ENCODE results near the gene KCNK10.

Gene KCNK10

GRCh38 chr14:88323086-88323522 is at the start of gene KCNK10:
Gene KCNK10 (minus strand): TSS chr14:88323269. CDS start chr14:88322798, 471 bp downstream.
- no peaks in the 10 kb centered on the region for H3K4me1 ChIP-seq (ENCODE audit: control insufficient read depth, low read depth, low read length)
- peak within 1 kb of the TSS; percentile 70 for H3K4me3 ChIP-seq (ENCODE audit: low read length)
- no peaks in the 10 kb centered on the region for H3K36me3 ChIP-seq (ENCODE audit: control insufficient read depth, low read depth, low read length)
- H3K27ac ChIP-seq (ENCODE audit: low read length), result no peak within 1 kb of the TSS
- peaks cover 89% of the 10 kb centered on the region for H3K27me3 ChIP-seq (ENCODE audit: control insufficient read depth, insufficient read depth, low read length)
- no peaks in the 10 kb centered on the region for H3K9me3 ChIP-seq (ENCODE audit: control insufficient read depth, low read depth, low read length)
- H3K9ac ChIP-seq (ENCODE audit: low read length), result no peak within 1 kb of the TSS

DNA sequence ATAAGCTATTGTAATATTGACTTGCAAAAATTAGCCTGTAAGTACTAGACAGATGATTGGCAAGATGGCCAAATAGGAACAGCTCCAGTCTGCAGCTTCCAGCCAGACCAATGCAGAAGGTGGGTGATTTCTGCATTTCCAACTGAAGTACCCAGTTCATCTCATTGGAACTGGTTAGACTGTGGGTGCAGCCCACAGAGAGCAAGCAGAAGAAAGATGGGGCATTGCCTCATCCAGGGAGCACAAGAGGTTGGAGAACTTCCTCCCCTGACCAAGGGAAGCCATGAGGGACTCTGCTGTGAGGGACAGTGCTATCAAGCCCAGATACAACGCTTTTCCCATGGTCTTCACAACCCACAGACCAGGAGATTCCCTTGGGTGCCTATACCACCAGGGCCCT is 46.4 kb upstream of the KCNK10 start:
- Histone ChIP-seq H3K4me1 (ENCODE audit: control insufficient read depth, low read depth, low read length) (peaks cover 15% of the 10 kb centered on the region), H3K4me3 (ENCODE audit: low read length) (no peak overlapping the region), H3K9me3 (ENCODE audit: control insufficient read depth, low read depth, low read length) (peaks cover 4% of the 10 kb centered on the region), H3K36me3 (ENCODE audit: control insufficient read depth, low read depth, low read length) (no peaks in the 10 kb centered on the region), H3K27ac (ENCODE audit: low read length) (no peak overlapping the region), H3K27me3 (ENCODE audit: control insufficient read depth, insufficient read depth, low read length) (no peaks in the 10 kb centered on the region), H3K9ac (ENCODE audit: low read length) (no peak overlapping the region)

- no peak overlapping the region for H3K9ac ChIP-seq (ENCODE audit: low read length)
- peak overlapping the region; percentile 79 for H3K27ac ChIP-seq (ENCODE audit: low read length)
- peak overlapping the region; percentile 29 for H3K4me3 ChIP-seq (ENCODE audit: low read length)
- H3K27me3 ChIP-seq (ENCODE audit: control insufficient read depth, insufficient read depth, low read length), result no peaks in the 10 kb centered on the region
- no peaks in the 10 kb centered on the region for H3K36me3 ChIP-seq (ENCODE audit: control insufficient read depth, low read depth, low read length)
- peaks cover 4% of the 10 kb centered on the region for H3K9me3 ChIP-seq (ENCODE audit: control insufficient read depth, low read depth, low read length)
- H3K4me1 ChIP-seq (ENCODE audit: control insufficient read depth, low read depth, low read length), result peaks cover 39% of the 10 kb centered on the region
Measured at GRCh38 chr14:88364710-88365413, 41.8 kb upstream of the KCNK10 start.

DNA sequence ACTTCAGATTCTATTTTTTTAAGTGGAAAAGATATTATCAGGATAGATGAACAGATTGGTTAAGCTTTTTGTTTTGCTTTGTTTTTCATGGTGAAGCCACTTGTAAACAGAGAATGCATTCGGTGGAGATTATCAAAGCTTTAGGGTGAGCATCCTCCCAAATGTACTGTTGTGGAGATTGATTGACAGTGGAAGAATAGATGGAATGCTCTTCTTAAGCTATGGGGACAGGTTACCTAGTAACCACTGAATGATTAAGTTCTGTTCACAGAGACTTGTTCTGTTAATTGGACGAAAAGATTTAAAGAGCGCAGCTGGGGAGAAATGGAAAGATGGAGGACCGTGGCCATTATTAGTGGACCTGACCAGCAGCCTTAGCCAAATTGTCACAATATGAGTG is 40.6 kb upstream of the KCNK10 start:
- Histone ChIP-seq H3K4me3 (ENCODE audit: low read length) (no peak overlapping the region), H3K9me3 (ENCODE audit: control insufficient read depth, low read depth, low read length) (peaks cover 4% of the 10 kb centered on the region), H3K36me3 (ENCODE audit: control insufficient read depth, low read depth, low read length) (no peaks in the 10 kb centered on the region), H3K9ac (ENCODE audit: low read length) (no peak overlapping the region), H3K27me3 (ENCODE audit: control insufficient read depth, insufficient read depth, low read length) (no peaks in the 10 kb centered on the region), H3K27ac (ENCODE audit: low read length) (no peak overlapping the region), H3K4me1 (ENCODE audit: control insufficient read depth, low read depth, low read length) (peaks cover 39% of the 10 kb centered on the region)

- H3K9me3 ChIP-seq (ENCODE audit: control insufficient read depth, low read depth, low read length), result no peaks in the 10 kb centered on the region
- H3K9ac ChIP-seq (ENCODE audit: low read length), result no peak overlapping the region
- H3K4me3 ChIP-seq (ENCODE audit: low read length), result no peak overlapping the region
- no peaks in the 10 kb centered on the region for H3K36me3 ChIP-seq (ENCODE audit: control insufficient read depth, low read depth, low read length)
- H3K27ac ChIP-seq (ENCODE audit: low read length), result no peak overlapping the region
- peaks cover 24% of the 10 kb centered on the region for H3K4me1 ChIP-seq (ENCODE audit: control insufficient read depth, low read depth, low read length)
- H3K27me3 ChIP-seq (ENCODE audit: control insufficient read depth, insufficient read depth, low read length), result no peaks in the 10 kb centered on the region
Measured at GRCh38 chr14:88359500-88359899, 36.4 kb upstream of the KCNK10 start.

DNA sequence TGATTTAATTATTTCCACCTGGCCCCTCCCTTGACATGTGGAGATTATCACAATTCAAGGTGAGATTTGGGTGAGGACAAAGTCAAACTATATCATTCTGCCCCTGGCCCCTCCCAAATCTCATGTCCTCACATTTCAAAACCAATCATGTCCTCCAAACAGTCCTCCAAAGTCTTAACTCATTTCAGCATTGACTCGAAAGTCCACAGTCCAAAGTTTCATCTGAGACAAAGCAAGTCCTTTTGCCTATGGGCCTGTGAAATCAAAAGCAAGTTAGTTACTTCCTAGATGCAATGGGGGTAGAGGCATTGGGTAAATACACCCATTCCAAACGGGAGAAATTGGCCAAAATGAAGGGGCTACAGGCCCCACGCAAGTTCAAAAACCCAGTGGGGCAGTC is 31.3 kb upstream of the KCNK10 start:
- no peaks in the 10 kb centered on the region for H3K9me3 ChIP-seq (ENCODE audit: control insufficient read depth, low read depth, low read length)
- H3K4me1 ChIP-seq (ENCODE audit: control insufficient read depth, low read depth, low read length), result no peaks in the 10 kb centered on the region
- H3K27ac ChIP-seq (ENCODE audit: low read length), result no peak overlapping the region
- no peaks in the 10 kb centered on the region for H3K36me3 ChIP-seq (ENCODE audit: control insufficient read depth, low read depth, low read length)
- no peak overlapping the region for H3K4me3 ChIP-seq (ENCODE audit: low read length)
- no peaks in the 10 kb centered on the region for H3K27me3 ChIP-seq (ENCODE audit: control insufficient read depth, insufficient read depth, low read length)
- H3K9ac ChIP-seq (ENCODE audit: low read length), result no peak overlapping the region

GRCh38 chr14:88352698-88353097 is 29.6 kb upstream of the KCNK10 start:
- Histone ChIP-seq H3K9ac (ENCODE audit: low read length) (no peak overlapping the region), H3K4me1 (ENCODE audit: control insufficient read depth, low read depth, low read length) (no peaks in the 10 kb centered on the region), H3K9me3 (ENCODE audit: control insufficient read depth, low read depth, low read length) (no peaks in the 10 kb centered on the region), H3K27me3 (ENCODE audit: control insufficient read depth, insufficient read depth, low read length) (no peaks in the 10 kb centered on the region), H3K4me3 (ENCODE audit: low read length) (no peak overlapping the region), H3K27ac (ENCODE audit: low read length) (no peak overlapping the region), H3K36me3 (ENCODE audit: control insufficient read depth, low read depth, low read length) (no peaks in the 10 kb centered on the region)

GRCh38 chr14:88351966-88352691 is 29.1 kb upstream of the KCNK10 start:
- Histone ChIP-seq H3K9ac (ENCODE audit: low read length) (no peak overlapping the region), H3K27me3 (ENCODE audit: control insufficient read depth, insufficient read depth, low read length) (no peaks in the 10 kb centered on the region), H3K4me3 (ENCODE audit: low read length) (no peak overlapping the region), H3K27ac (ENCODE audit: low read length) (no peak overlapping the region), H3K36me3 (ENCODE audit: control insufficient read depth, low read depth, low read length) (no peaks in the 10 kb centered on the region), H3K9me3 (ENCODE audit: control insufficient read depth, low read depth, low read length) (no peaks in the 10 kb centered on the region), H3K4me1 (ENCODE audit: control insufficient read depth, low read depth, low read length) (no peaks in the 10 kb centered on the region)

- Histone ChIP-seq H3K36me3 (ENCODE audit: control insufficient read depth, low read depth, low read length) (no peaks in the 10 kb centered on the region), H3K4me3 (ENCODE audit: low read length) (no peak overlapping the region), H3K27ac (ENCODE audit: low read length) (no peak overlapping the region), H3K27me3 (ENCODE audit: control insufficient read depth, insufficient read depth, low read length) (no peaks in the 10 kb centered on the region), H3K9me3 (ENCODE audit: control insufficient read depth, low read depth, low read length) (no peaks in the 10 kb centered on the region), H3K4me1 (ENCODE audit: control insufficient read depth, low read depth, low read length) (no peaks in the 10 kb centered on the region), H3K9ac (ENCODE audit: low read length) (no peak overlapping the region)
Measured at GRCh38 chr14:88348546-88348945, 25.5 kb upstream of the KCNK10 start.

GRCh38 chr14:88346048-88346639 is 23.1 kb upstream of the KCNK10 start:
- Histone ChIP-seq H3K4me3 (ENCODE audit: low read length) (no peak overlapping the region), H3K9me3 (ENCODE audit: control insufficient read depth, low read depth, low read length) (no peaks in the 10 kb centered on the region), H3K9ac (ENCODE audit: low read length) (no peak overlapping the region), H3K4me1 (ENCODE audit: control insufficient read depth, low read depth, low read length) (no peaks in the 10 kb centered on the region), H3K27ac (ENCODE audit: low read length) (no peak overlapping the region), H3K27me3 (ENCODE audit: control insufficient read depth, insufficient read depth, low read length) (no peaks in the 10 kb centered on the region), H3K36me3 (ENCODE audit: control insufficient read depth, low read depth, low read length) (no peaks in the 10 kb centered on the region)

DNA sequence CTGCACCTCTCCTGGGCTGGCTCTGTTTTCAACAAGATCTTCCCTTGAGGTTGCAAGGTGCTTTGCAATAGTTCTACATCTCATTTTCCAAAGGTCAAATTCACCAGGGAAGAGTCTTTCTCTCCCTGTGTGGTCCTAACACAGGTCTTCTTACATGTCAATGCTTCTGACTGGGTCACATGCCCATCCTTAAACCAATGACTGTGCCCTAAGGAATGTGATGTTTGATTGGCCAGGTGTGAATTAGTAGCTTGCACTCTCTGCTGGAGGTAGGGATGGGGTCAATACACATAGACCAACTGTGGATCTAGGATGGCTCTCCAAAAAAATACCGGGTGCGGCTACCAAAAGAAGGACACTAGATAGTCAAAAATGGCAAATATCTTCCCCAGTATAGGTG is 19.9 kb upstream of the KCNK10 start:
- Histone ChIP-seq H3K4me3 (ENCODE audit: low read length) (no peak overlapping the region), H3K36me3 (ENCODE audit: control insufficient read depth, low read depth, low read length) (no peaks in the 10 kb centered on the region), H3K27me3 (ENCODE audit: control insufficient read depth, insufficient read depth, low read length) (no peaks in the 10 kb centered on the region), H3K27ac (ENCODE audit: low read length) (no peak overlapping the region), H3K9me3 (ENCODE audit: control insufficient read depth, low read depth, low read length) (no peaks in the 10 kb centered on the region), H3K9ac (ENCODE audit: low read length) (no peak overlapping the region), H3K4me1 (ENCODE audit: control insufficient read depth, low read depth, low read length) (no peaks in the 10 kb centered on the region)
